Stimulated activated CD4-positive, alpha-beta T cell treated with anti-CD3 and anti-CD28 coated beads, Interleukin-1b, Interleukin-23, amount 100 ng/mL, for 4 hours (primary cell): ENCODE measurements around the gene CA12.
"Not testable (repeated sequence)": the region's sequence is repeated elsewhere in the genome, so short reads cannot be mapped to it uniquely, and the experiment has no call there.

Experiments
- DNase-seq, 2 donors: peaks; one replicate each; pipeline ENCODE4 v3.0.0-alpha.2; 2020; ENCODE audit warnings: low read depth in 2 of 2

Gene CA12

GRCh38 chr15:63335543-63336240 is 46.0 kb downstream of the CA12 start:
- DNase-seq, result no peak

- DNase-seq, result no peak
Observed at GRCh38 chr15:63334821-63335220, 46.8 kb downstream of the CA12 start.

GRCh38 chr15:63332367-63333124 is 49.1 kb downstream of the CA12 start:
- DNase-seq, result no peak

GRCh38 chr15:63331456-63331855 is 50.2 kb downstream of the CA12 start:
- DNase-seq, result no peak

- no peak for DNase-seq
Observed at GRCh38 chr15:63330926-63331325, 50.7 kb downstream of the CA12 start.

- no peak for DNase-seq
Observed at GRCh38 chr15:63329567-63330350, 51.9 kb downstream of the CA12 start.

- no peak for DNase-seq
Observed at GRCh38 chr15:63327648-63328421, 53.8 kb downstream of the CA12 start.

GRCh38 chr15:63324770-63325169 is 56.9 kb downstream of the CA12 start:
- no peak for DNase-seq

GRCh38 chr15:63323798-63324563 is 57.7 kb downstream of the CA12 start:
- DNase-seq, result no peak

- no peak for DNase-seq
Observed at GRCh38 chr15:63322541-63322940, 59.1 kb downstream of the CA12 start.

GRCh38 chr15:63321462-63321861 is 60.2 kb downstream of the CA12 start:
- no peak for DNase-seq

GRCh38 chr15:63320981-63321380 is 60.7 kb downstream of the CA12 start:
- DNase-seq, result not testable (repeated sequence)

GRCh38 chr15:63320446-63320845 is 61.2 kb downstream of the CA12 start:
- DNase-seq, result not testable (repeated sequence)

GRCh38 chr15:63319065-63319464 is 62.6 kb downstream of the CA12 start:
- DNase-seq, result no peak

GRCh38 chr15:63318344-63318743 is 63.3 kb downstream of the CA12 start:
- DNase-seq, result no peak

- DNase-seq, result no peak
Observed at GRCh38 chr15:63314409-63314808, 67.2 kb downstream of the CA12 start.

- DNase-seq, result no peak
Observed at GRCh38 chr15:63313825-63314224, 67.8 kb downstream of the CA12 start.

- DNase-seq, result no peak
Observed at GRCh38 chr15:63312286-63312685, 69.4 kb downstream of the CA12 start.

- DNase-seq, result no peak
Observed at GRCh38 chr15:63310646-63311045, 71.0 kb downstream of the CA12 start.

- DNase-seq, result no peak
Observed at GRCh38 chr15:63308947-63309346, 72.7 kb downstream of the CA12 start.

- DNase-seq, result no peak
Observed at GRCh38 chr15:63308491-63308890, 73.2 kb downstream of the CA12 start.
